Thoracic aorta (tissue), 2 donors: ENCODE results near the gene ATG9A. TPM values are rescaled to one million over a fixed set of nuclear protein-coding genes. Genes with fewer than 3 reads are reported as not detected.
A peak's percentile ranks its signal among the peaks of the same experiment; 100 is the strongest.

Experiments used
- ATAC-seq: fragments of 150-250 bp; one replicate; pipeline ENCODE4 v1.8.0; 2017; ENCODE audit warnings: low read depth; ENCODE audit not compliant: insufficient number of reproducible peaks, low FRiP score
- DNase-seq: peaks from one replicate; pipeline ENCODE4 v3.0.0-alpha.2; 2020; ENCODE audit warnings: low spot score
- H3K27ac ChIP-seq, 2 donors: fragments of 200-600 bp; sonication (generic); 1 replicate in 1 of 2; 2 replicates in 1 of 2; pipeline ENCODE4 v1.5.1; 2016; ENCODE audit warnings: mild to moderate bottlenecking in 2 of 2, moderate library complexity in 2 of 2
- H3K27me3 ChIP-seq: fragments of 200-600 bp; sonication (generic); replicated peaks from 2 replicates; pipeline ENCODE4 v1.6.0; 2016; ENCODE audit warnings: mild to moderate bottlenecking; ENCODE audit not compliant: insufficient read depth
- H3K36me3 ChIP-seq: fragments of 200-600 bp; sonication (generic); one replicate; pipeline ENCODE4 v1.5.1; 2016
- H3K4me1 ChIP-seq, 2 donors: fragments of 200-600 bp; sonication (generic); 1 replicate in 1 of 2; 2 replicates in 1 of 2; pipeline versions ENCODE4 v1.5.1 to v1.6.0; 2016; ENCODE audit warnings: low read depth in 2 of 2, mild to moderate bottlenecking in 1 of 2; ENCODE audit not compliant: control insufficient read depth in 1 of 2
- H3K4me3 ChIP-seq: fragments of 200-600 bp; sonication (generic); 2 replicates; pipeline ENCODE4 v1.5.1; 2016; ENCODE audit warnings: mild to moderate bottlenecking
- H3K9me3 ChIP-seq: fragments of 200-600 bp; sonication (generic); 2 replicates; pipeline ENCODE4 v1.5.1; 2016
- CTCF ChIP-seq: fragments of 200-600 bp; sonication (generic); IDR thresholded peaks from one replicate; pipeline ENCODE4 v1.5.1; 2019; ENCODE audit warnings: antibody characterized with exemption
- total RNA-seq, 2 donors: library from RNA; depleted of rRNA; stranded (reverse); fragments of >200 nt; gene quantifications; one replicate each; pipeline versions ENCODE4 v1.1.0 to v1.2.3, GENCODE V29; 2016

ATG9A gene
- total RNA-seq, 2 donors from 2014 or later: 39.4 to 60.4 TPM

- peak overlapping the region; percentile 88 to 95 for H3K27ac ChIP-seq
- DNase-seq: no peak
- ATAC-seq: no peak
- H3K36me3 ChIP-seq: peaks cover 7% of the 10 kb centered on the region
- H3K27me3 ChIP-seq: no peaks in the 10 kb centered on the region
- H3K4me3 ChIP-seq: peak overlapping the region; percentile 76
- TF ChIP-seq CTCF: no peak
- no peaks in the 10 kb centered on the region for H3K9me3 ChIP-seq
- peaks cover 24 to 43% of the 10 kb centered on the region in 2 donors for H3K4me1 ChIP-seq
Observed at GRCh38 chr2:219254590-219255201, 25.3 kb upstream of the ATG9A start.

- peaks cover 7% of the 10 kb centered on the region for H3K36me3 ChIP-seq
- no peak for TF ChIP-seq CTCF
- peak within 1 kb of the TSS; percentile 76 for H3K4me3 ChIP-seq
- peaks cover 29 to 50% of the 10 kb centered on the region in 2 donors for H3K4me1 ChIP-seq
- H3K27ac ChIP-seq: peak within 1 kb of the TSS; percentile 88 to 95
- peak; percentile 65 for ATAC-seq
- no peak for DNase-seq
- H3K9me3 ChIP-seq: no peaks in the 10 kb centered on the region
- H3K27me3 ChIP-seq: no peaks in the 10 kb centered on the region
Observed at GRCh38 chr2:219253753-219254589, 24.5 kb upstream of the ATG9A start, which contains the start of gene TUBA4A. TUBA4A (minus strand) TSS chr2:219253918; CDS start chr2:219253858, 60 bp downstream.

- ATAC-seq (no peak), DNase-seq (no peak)
- H3K4me1 ChIP-seq: peaks cover 37 to 59% of the 10 kb centered on the region in 2 donors
- H3K27ac ChIP-seq: peak within 1 kb of the TSS; percentile 88 to 95
- H3K36me3 ChIP-seq: peaks cover 7% of the 10 kb centered on the region
- H3K27me3 ChIP-seq: no peaks in the 10 kb centered on the region
- TF ChIP-seq CTCF: no peak
- H3K4me3 ChIP-seq: peak within 1 kb of the TSS; percentile 76
- no peaks in the 10 kb centered on the region for H3K9me3 ChIP-seq
Observed at GRCh38 chr2:219252900-219253752, 23.7 kb upstream of the ATG9A start, which contains the start of gene TUBA4B. TUBA4B (plus strand) TSS chr2:219253243; CDS start chr2:219253408, 165 bp downstream.

GRCh38 chr2:219252570-219252899 lies 23.1 kb upstream of the ATG9A start:
- H3K27ac ChIP-seq: peak overlapping the region; percentile 88 to 95
- DNase-seq (no peak), ATAC-seq (no peak)
- peaks cover 7% of the 10 kb centered on the region for H3K36me3 ChIP-seq
- H3K4me1 ChIP-seq: peaks cover 37 to 65% of the 10 kb centered on the region in 2 donors
- no peaks in the 10 kb centered on the region for H3K9me3 ChIP-seq
- H3K27me3 ChIP-seq: no peaks in the 10 kb centered on the region
- H3K4me3 ChIP-seq: peak overlapping the region; percentile 76
- no peak for TF ChIP-seq CTCF
